ENCODE results near the gene MYBPC1. TPM values are rescaled to one million over a fixed set of nuclear protein-coding genes. Genes with fewer than 3 reads are reported as not detected.

MYBPC1 gene
- total and polyA plus RNA-seq, 2 of the 13 experiments (the other 11 are each of a cell fraction or from before 2014, with no cell fraction given) = 0.31 to 0.53 TPM

- TF ChIP-seq ZNF235 (CRISPR knock-in tag; IDR thresholded peaks at IDR 0.05; ENCODE audit: borderline replicate concordance) = no peak
- no peak for TF ChIP-seq STAG1 (CRISPR knock-in tag; IDR thresholded peaks at IDR 0.05)
- TF ChIP-seq, protein P1, sequence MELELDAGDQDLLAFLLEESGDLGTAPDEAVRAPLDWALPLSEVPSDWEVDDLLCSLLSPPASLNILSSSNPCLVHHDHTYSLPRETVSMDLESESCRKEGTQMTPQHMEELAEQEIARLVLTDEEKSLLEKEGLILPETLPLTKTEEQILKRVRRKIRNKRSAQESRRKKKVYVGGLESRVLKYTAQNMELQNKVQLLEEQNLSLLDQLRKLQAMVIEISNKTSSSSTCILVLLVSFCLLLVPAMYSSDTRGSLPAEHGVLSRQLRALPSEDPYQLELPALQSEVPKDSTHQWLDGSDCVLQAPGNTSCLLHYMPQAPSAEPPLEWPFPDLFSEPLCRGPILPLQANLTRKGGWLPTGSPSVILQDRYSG (CRISPR knock-in tag; IDR thresholded peaks at IDR 0.05) = no peak
- no peak for TF ChIP-seq ZNF326 (CRISPR knock-in tag; IDR thresholded peaks at IDR 0.05; ENCODE audit: borderline replicate concordance)
- no peak for TF ChIP-seq SKI (IDR thresholded peaks at IDR 0.05; ENCODE audit: partially characterized antibody)
- TF ChIP-seq ZNF281 (CRISPR knock-in tag; IDR thresholded peaks at IDR 0.05; ENCODE audit: borderline replicate concordance) = no peak
- no peak for TF ChIP-seq AKNA (CRISPR knock-in tag; IDR thresholded peaks at IDR 0.05; ENCODE audit: borderline replicate concordance)
- no peak for TF ChIP-seq PRPF4 (IDR thresholded peaks at IDR 0.05; ENCODE audit: low read depth, low read length, poor library complexity, severe bottlenecking)
- TF ChIP-seq NFIC (IDR thresholded peaks at IDR 0.05; ENCODE audit: low read length) = peak; percentile 52; the same call in 1 of the 2 replicates
- no peak for TF ChIP-seq ZFP90 (CRISPR knock-in tag; IDR thresholded peaks at IDR 0.05; ENCODE audit: borderline replicate concordance)
- TF ChIP-seq NCOR1 (IDR thresholded peaks at IDR 0.05; ENCODE audit: borderline replicate concordance, low read length) = no peak
- TF ChIP-seq ZNF547 (CRISPR knock-in tag; IDR thresholded peaks at IDR 0.05) = no peak
- no peak for TF ChIP-seq ZNF121 (CRISPR knock-in tag; IDR thresholded peaks at IDR 0.05)
- no peak for TF ChIP-seq SNAPC5 (CRISPR knock-in tag; IDR thresholded peaks at IDR 0.05; ENCODE audit: borderline replicate concordance)
- TF ChIP-seq ZNF644 (CRISPR knock-in tag; IDR thresholded peaks at IDR 0.05; ENCODE audit: low read depth) = 0 out of 2 replicates have a peak, but pooled peaks have one; percentile 23
- TF ChIP-seq, protein P2, sequence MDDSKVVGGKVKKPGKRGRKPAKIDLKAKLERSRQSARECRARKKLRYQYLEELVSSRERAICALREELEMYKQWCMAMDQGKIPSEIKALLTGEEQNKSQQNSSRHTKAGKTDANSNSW (CRISPR knock-in tag; IDR thresholded peaks at IDR 0.05; ENCODE audit: borderline replicate concordance) = no peak
- no peak for TF ChIP-seq PRDM15 (CRISPR knock-in tag; IDR thresholded peaks at IDR 0.05)
Measured at GRCh38 chr12:101599311-101599710, 4.5 kb downstream of the MYBPC1 start (continued).
